ENCODE results near the gene PLEKHH3.
"Not testable (repeated sequence)": the region's sequence is repeated elsewhere in the genome, so short reads cannot be mapped to it uniquely, and the experiment has no call there.

Gene PLEKHH3

DNA sequence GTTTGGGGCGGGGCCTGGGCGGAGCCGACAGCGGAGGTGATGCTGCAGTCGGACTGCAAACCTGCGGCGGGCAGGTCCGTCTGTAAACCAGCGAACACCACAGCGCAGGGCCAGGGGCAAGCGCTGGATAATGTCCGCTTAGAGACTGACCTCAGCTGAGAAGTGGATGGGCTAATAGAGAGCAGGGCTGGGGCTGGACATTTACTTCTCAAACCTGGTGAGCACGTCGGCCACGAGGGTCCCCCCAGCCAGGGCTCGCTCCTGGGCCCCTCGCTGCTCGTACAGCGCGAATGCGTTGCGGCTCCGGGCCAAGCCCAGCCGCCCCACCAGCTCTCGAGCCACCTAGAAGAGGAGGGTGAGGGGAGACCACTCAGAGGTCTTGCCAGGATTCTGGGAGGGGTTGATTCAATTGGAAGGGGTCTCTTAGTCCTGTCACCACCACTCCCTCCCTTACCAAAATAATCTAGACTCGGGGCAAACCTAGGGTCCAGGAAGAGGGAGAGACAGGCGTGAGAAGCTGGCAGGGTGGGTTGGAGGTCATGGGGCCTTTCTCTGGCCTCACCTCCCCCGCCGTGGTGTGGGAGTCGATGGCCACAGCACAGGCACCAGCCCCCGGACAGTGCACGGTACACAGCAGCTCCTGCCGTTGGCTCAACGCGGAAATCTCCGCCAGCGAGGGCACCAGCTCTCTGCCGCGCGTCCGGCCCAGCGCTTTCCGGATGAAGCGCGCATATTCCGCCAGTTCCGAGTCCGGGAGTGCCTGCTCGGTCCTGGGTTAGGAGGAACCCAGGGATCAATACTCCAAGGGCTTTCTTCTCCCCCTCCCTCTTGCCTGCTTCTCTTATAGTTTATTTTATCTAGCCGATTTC is 5.8 kb downstream of the PLEKHH3 start:
- no peak for DNase-seq (ENCODE audit: low read depth)

DNA sequence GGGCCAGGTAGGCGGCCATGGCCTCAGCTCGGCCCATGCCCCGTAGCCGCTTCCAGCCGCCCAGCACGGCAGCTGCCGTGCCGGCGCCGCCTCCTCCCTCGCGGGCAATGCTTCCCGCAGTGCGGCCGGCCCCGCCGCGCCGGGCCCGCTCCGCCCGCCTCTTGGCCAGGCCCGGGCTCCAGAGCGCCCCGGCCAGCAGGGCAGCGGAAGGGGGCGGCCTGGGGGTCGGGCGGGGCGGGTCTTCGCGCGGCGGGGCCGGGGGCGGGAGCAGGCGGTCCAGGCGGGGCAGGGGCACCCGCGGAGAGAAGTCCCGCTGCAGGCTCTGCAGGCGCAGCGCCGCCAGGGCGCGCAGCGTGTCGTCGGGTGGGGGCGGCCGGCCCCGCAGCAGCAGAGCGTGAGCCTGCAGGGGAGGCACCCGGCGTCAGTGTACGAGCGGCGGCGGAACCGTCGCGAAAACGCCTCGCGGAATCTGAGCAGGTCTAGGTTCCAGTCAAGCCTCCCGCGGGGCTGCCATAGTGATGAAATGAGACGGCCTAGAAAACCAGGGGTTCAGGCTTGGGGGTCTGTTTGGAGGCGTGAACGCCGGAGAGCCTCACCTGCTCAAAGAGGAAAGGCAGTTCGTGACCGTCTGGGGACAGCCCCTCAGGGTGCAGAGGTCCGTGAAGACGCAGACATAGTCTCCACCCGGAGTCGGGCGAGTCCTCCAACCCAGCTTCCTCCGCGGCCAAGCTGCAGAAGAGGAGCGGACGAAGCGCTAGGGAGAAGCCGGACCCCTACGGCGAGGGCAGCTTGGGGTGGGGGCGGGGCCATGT is 6.6 kb downstream of the PLEKHH3 start:
- DNase-seq (ENCODE audit: low read depth): peak; percentile 5

DNA sequence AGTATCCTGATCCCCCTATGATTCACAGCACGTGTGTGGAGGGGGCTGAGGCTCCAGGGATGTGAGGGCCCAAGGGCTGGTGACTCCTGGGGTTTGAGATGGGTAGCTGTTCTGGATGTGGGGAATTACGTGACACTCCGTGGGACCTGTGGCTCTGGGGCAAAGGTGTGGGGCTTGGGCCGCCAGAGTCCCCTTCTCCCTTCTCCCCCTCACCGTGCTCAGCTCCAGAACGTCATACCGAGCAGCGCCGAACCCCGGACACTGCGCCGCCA is 7.2 kb downstream of the PLEKHH3 start:
- DNase-seq (ENCODE audit: low read depth): no peak

DNA sequence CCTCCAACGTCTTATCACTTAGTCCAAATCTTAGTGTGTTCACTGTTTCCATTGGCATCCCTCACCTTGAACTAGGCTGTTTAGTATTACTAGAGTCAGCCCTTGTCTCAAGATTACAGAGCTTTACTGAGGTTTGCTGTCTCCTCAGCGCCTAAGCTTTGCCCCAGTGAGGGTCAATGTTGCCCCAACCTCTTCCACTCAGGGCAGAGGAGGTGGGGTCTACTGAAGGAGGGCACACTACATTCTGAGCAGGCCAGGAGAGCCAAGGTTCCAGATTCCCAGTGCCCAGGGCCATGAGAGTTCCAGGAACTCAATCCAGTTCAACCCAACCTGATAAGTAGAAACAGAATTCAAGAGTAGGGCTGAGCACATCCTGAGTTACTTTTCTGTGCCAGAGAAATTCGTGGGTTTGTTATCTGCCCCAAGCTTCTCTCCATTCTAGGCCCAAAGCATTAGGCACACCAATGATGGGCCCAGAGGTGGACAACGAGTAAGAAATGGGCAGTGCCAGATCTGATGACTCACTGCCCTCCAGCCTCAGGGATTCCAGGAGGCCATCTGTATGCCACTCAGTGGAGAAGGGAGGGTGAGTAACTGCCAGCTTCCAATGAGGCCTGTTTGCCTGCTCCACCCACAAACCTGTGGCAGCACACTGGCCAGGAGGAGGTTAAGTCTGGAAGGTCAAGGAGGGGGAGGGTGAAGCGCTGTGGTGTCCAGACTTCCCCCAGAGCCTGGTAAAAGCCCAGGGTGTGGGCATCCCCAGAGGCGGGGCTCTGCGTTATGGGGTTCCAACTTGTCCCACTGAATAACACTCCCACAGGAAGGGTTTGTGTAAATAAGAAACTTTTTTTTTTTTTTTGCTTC is 9.5 kb downstream of the PLEKHH3 start:
- peak; percentile 95 for DNase-seq (ENCODE audit: low read depth)

DNA sequence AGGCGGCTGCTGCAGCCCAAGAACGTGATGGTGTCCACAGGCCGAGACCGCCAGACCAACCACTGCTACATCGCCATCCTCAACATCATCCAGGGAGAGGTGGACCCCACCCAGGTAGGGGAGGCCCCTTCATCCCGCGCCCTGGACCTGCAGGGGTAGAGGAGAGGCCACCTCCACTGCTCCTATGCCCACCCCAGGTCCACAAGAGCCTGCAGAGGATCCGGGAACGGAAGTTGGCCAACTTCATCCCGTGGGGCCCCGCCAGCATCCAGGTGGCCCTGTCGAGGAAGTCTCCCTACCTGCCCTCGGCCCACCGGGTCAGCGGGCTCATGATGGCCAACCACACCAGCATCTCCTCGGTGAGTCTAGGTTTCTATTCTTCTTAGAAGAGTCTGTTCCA is 10.7 kb downstream of the PLEKHH3 start:
- not testable (repeated sequence) for DNase-seq (ENCODE audit: low read depth)

DNA sequence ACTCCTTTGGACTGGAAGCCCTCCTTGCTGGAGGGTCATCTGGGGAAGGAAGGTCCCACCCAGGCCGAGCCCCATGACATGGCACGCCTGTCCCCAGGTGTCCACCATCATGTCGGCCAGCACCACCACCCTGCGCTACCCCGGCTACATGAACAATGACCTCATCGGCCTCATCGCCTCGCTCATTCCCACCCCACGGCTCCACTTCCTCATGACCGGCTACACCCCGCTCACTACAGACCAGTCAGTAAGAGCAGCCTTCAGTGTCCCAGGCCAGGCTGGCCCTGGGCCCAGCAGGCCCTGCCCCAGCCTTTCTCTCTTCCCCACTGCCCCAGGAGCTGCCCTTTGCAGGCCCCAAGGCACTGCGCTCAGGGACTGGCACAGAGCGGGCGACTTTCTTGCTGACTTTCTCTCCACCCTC is 11.2 kb downstream of the PLEKHH3 start:
- DNase-seq (ENCODE audit: low read depth): no peak

DNA sequence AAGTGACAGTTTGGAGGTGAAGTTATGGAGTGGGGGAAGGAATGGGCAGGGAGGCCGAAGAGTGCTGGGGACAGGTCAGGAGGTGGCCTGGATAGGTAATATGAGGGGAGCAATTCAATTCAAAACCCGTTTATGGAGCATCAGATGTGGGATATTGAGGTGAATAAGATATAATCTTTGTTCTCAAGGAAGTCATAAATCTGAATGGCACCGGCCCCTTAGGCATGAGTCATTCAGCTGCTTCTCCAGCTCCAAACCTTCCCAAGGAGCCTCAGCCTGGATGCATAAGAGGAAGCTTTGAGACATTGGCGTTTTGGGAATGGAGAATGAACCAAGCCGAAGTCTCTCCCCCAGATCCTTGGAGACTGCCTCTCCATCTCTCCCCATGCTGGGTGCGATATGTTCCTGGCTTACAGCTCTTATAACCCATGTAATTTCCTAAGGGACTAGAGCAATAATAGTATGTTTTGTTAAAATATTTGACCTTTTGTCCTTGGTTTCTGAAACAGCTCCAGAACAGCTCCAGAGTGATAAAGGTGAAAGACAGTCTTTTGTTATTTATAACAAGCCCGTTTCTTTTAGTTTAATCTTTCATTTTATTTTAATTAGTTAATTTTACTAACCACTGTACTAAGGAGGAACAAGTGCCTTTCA is 16.0 kb downstream of the PLEKHH3 start:
- DNase-seq (ENCODE audit: low read depth): peak; percentile 79

DNA sequence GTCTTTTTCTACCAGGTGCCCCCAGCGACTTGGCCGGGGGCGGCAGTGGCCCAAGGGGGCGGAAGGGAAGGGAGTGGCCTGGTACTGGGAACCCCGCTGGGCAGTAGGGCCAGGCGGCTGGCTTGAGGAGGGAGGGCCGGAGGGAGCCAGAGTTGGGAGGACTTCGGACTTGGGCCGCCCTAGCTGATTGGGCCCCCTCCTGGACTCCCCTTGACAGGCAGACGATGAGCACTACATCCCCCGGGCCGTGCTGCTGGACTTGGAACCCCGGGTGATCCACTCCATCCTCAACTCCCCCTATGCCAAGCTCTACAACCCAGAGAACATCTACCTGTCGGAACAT is 16.9 kb downstream of the PLEKHH3 start:
- not testable (repeated sequence) for DNase-seq (ENCODE audit: low read depth)

DNA sequence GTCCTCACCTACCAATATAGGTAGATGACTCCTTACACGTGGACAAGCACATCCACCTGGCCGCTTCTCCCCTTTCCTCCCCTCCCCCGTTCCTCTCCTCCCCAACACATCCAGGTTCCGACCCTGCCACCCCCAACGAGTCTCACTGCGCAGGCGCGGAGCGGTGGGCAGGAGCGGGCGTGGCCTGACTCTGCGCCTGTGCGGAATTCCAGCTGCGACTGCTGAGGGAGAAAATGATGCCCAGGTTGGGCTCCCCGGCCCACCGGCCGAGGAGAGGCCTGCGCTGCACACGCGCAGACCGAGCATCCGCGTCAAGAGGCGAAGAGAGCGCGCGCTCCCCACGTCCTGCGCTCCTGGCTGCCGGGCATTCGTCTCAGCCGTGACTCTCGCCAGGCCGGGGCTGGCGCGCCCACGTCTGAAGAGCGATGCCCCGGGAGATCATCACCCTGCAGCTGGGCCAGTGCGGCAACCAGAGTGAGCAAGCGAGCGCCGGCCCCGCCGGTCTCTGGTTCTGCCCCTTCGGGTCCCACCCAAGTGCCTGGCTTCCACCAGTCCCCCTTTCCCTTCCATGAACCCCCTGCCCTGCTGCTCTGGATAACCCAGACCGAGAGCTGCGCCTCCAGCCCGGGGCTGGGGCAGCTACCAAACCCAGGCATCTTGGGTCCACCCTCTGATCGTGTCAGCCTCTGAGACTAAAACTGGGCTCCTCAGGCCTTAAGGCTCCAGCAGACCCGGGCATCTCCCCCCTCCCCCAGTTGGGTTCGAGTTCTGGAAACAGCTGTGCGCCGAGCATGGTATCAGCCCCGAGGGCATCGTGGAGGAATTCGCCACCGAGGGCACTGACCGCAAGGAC is 17.5 kb downstream of the PLEKHH3 start, which contains the start of gene TUBG2:
Gene TUBG2 (plus strand): TSS at position 206 of the 853 bp plus-strand sequence. CDS start 220 bp downstream, at position 426.
- DNase-seq (ENCODE audit: low read depth): peak; percentile 88

DNA sequence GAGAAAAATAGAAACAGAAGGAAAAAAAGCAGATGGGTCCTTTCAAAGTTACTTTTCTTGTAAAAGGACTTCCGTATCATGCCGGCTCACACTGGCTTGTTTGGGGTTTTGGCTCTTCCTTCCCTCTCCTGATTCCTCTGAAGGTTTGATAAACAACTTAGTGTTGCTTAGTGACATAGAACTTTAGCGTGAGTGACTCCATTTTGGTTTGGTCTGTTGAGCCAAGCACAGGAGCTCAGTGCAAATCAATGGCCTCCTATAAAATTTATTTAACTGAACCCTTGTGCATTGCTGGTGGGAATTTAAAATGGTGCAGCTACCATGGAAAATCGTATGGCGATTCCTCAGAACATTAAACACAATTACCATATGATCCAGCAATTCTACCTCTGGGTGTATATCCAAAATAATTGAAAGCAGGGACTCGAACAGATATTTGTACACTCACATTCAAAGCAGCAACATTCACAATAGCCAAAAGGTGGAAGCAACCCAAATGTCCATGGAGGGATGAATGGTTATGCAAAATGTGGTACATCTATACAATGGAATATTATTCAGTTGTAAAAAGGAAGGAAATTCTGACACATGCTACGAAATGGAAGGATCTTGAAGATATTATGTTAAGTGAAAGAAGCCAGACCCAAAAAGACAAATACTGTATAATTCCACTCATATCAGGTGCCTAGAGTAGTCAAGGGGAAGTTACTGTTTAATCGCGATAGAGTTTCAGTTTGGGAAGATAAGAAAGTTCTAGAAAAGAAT is 18.8 kb downstream of the PLEKHH3 start:
- DNase-seq (ENCODE audit: low read depth): no peak

DNA sequence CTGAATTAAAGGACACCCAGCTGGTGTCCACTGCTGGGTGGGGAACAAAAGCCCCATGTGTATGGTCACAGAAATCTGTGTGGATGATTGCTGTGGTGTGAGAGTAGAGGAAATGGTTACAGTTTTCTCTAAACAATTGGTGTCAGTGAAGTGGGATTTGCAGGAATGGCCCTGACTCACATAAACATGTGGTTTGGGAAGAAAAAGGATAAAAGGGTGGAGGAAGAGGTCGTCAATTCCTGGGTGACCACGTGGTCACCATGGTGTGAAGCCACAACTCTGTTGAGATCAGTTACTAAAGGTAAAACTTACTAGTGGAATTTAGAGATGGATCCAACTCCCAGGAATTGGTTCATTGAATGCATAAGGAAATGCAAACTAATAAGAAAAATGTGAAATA is 21.3 kb downstream of the PLEKHH3 start:
- peak; percentile 34 for DNase-seq (ENCODE audit: low read depth)

DNA sequence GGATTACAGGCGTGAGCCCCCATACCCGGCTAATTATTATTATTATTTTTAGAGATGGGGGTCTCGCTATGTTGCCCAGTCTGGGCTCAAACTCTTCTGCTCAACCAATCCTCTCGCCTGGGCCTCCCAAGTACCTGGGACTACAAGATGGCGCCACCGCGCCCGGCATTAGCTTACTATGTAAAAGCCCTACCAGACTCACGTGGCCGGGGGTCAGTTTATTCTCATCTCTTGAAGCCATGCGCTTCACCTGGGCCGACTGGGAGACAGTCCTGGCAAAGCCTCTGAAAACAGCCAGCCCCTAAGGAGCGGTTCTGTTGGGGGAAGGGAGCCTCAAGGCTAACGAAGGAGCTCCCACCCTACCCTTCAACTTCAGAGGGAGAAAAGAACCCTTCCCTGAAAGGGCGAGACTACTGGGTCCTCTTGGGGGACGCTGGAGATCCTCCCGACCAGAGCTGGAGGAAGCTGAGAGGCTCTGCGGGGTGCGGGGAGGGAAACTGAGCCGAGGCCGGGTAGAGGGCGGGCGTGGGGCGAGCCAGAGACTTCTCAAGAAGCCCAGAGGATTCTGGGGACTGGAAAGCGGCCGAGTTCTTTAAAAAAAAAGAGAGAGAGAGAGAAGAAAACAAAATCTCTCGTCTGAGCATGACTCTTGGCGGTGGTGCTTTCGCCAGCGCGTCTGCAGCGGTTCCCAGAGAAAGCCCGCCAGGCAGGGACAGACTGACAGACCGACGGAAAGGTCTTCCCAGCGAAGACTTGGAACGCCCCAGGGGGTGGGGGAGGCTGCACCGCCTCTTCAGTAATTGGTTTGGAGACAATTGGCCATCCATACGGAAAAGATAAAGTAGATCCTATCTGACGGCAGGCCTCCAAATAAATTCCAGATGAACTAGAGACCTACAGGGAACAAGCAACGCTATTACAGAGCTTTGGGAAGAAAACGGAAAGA is 23.3 kb downstream of the PLEKHH3 start:
- DNase-seq (ENCODE audit: low read depth): peak; percentile 71

DNA sequence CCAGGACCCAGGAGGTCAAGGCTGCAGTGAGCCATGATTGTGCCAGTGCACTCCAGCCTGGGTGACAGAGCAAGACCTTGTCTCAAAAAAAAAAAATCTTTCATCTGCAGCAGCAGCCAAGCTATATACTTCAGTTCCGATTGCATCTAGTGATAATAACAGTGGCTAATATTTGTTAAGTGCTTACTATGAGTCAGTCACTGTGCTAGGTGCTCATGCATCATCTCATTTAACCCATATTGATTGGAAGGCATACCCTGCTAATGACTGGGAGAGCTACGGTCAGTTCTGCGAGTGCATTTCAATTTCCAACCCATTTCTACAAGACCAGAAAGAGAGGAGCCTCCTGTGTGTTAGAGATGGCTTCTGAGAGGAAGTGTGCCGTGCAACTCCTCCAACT is 25.4 kb downstream of the PLEKHH3 start:
- DNase-seq (ENCODE audit: low read depth): no peak

DNA sequence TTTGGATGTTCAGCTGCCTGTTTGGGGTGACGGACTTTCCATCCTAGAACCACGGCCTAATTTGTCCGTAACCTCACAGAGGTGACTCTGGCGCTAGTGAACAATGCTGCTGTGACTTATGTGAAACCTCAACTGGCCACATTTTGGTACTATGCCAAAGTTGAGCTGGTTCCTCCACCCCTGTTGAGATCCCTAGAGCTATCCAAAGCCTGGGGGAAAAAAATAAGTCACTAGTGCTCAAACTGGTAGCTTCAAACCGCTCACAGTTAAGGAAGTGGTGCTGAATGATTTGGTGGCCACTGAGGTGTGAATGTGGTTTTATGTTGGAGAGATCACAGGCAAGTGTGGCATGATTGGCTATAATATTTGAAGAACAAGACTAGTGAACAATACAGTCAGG is 29.0 kb downstream of the PLEKHH3 start:
- DNase-seq (ENCODE audit: low read depth): no peak

DNA sequence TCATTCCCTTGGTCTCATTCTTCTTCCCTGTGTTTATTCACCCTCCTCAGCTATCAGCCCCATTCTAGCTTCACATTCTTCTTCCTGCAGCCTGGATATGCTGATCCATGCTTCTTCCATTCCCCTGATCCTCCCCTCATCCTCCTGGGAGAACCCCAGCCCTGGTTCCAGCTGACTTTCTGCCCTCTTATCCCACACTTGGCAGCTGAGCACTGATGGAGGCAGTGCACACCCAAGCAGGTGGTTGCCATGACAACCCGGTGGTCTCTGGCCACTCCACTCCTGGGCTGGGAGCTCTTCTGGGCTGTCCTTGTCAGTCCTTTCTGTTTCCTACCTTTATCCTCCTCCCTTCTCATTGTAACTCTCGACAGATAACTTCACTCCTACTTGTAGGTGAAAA is 34.5 kb downstream of the PLEKHH3 start:
- DNase-seq (ENCODE audit: low read depth): no peak

DNA sequence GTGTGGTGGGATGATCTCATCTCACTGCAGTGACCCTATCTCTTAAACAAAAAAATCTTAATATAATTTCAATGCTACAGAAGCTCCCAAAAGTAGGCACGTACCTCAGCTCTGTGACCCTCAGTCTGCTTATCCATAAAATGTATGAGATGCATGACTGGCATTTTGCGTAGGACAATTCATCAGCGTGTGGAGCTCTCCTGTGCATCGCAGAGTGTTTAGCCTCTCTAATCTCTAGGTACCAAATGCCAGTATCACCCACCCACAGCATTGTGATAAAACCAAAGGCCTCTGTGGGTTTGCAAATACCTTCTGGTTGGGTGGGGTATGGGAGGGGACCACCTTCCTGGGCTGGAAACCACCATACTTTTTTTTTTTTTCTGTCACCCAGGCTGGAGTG is 36.7 kb downstream of the PLEKHH3 start:
- DNase-seq (ENCODE audit: low read depth): no peak

DNA sequence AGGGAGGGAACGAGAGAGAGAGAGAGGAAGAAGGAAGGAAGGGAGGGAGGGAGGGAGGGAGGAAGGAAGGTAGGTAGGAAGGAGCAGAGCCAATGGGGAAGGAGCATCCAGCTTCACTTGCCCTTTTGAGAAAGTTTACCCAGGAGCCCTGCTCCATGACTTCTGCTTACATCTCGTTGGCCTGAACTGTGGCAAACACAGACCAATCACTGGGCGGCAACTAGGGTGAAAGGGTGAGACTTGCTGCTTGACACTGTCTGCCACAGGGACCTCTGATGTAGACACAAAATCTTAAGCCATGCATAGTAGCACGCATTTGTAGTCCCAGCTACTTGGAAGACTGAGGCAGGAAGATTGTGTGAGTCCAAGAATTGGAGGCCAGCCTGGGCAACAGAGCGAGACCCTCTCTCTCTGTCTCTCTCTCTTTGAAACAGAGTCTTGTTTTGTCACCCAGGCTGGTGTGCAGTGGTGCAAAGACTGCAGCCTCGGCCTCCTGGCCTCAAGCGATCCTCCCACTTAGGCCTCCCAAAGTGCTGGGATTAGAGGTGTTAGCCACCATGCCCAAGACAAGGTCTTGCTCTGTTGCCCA is 37.2 kb downstream of the PLEKHH3 start:
- DNase-seq (ENCODE audit: low read depth): no peak

DNA sequence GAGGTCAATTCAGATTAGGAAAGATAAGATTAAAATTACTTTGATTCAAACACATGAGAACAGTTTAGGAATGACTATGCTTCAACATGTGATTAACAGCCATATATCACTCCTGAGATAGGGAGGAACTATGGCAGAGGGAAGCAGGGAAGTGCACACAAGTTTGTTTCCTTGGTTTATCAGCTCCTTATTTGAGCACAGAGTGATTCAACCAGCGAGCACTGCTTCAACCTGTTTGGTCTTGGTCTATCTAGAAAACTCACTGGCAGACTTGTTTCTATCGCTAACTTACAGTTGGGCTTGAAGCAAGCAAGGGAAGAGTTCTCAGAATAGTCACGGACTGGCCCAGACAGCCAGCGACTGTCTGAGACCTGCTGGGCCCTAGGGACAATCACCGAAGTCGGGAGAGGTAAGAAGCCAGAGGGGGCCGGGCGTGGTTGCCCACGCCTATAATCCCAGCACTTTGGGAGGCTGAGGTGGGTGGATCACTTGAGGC is 43.8 kb downstream of the PLEKHH3 start:
- peak; percentile 80 for DNase-seq (ENCODE audit: low read depth)
